ENCODE data around the gene THSD7B.

DNA sequence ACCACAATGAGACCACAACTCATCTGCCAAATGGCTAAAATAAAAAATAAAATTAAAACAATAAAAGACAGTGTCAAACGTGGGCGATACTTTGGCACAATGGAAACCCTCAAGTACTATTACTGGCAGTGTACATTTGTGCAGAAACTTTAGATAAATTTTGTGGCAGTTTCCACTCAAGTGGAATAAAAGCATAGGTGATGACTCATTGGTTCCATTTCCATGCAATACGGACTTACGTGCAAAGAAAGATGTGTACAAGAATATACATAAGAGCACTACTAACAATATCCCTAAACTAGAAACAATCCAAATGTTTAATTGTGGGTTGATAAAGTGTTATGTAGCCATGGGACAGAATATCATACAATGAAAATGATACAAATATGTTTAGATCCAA is 940.0 kb downstream of the THSD7B start:
- TF ChIP-seq, protein P1, sequence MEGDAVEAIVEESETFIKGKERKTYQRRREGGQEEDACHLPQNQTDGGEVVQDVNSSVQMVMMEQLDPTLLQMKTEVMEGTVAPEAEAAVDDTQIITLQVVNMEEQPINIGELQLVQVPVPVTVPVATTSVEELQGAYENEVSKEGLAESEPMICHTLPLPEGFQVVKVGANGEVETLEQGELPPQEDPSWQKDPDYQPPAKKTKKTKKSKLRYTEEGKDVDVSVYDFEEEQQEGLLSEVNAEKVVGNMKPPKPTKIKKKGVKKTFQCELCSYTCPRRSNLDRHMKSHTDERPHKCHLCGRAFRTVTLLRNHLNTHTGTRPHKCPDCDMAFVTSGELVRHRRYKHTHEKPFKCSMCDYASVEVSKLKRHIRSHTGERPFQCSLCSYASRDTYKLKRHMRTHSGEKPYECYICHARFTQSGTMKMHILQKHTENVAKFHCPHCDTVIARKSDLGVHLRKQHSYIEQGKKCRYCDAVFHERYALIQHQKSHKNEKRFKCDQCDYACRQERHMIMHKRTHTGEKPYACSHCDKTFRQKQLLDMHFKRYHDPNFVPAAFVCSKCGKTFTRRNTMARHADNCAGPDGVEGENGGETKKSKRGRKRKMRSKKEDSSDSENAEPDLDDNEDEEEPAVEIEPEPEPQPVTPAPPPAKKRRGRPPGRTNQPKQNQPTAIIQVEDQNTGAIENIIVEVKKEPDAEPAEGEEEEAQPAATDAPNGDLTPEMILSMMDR (IDR thresholded peaks at IDR 0.05) = no peak
- no peak for TF ChIP-seq POLR2A (IDR thresholded peaks at IDR 0.05)

Measured in Peyer's patch (tissue), 4 donors.